22Rv1 (cell line): ENCODE data around the gene CALML3.

ENCODE experiments used
- H3K27ac ChIP-seq: fragments of 450-650 bp; 2 replicates; pipeline ENCODE4 v1.5.1; 2017
- ZFX ChIP-seq: fragments of 450-650 bp; IDR thresholded peaks from 2 replicates; pipeline ENCODE4 v1.6.1; 2017; ENCODE audit warnings: antibody characterized with exemption, borderline replicate concordance
- TF ChIP-seq, protein P1 (sequence below): fragments of 450-650 bp; IDR thresholded peaks from 2 replicates; pipeline ENCODE4 v1.5.1; 2017; ENCODE audit warnings: mild to moderate bottlenecking

The CALML3 gene

DNA sequence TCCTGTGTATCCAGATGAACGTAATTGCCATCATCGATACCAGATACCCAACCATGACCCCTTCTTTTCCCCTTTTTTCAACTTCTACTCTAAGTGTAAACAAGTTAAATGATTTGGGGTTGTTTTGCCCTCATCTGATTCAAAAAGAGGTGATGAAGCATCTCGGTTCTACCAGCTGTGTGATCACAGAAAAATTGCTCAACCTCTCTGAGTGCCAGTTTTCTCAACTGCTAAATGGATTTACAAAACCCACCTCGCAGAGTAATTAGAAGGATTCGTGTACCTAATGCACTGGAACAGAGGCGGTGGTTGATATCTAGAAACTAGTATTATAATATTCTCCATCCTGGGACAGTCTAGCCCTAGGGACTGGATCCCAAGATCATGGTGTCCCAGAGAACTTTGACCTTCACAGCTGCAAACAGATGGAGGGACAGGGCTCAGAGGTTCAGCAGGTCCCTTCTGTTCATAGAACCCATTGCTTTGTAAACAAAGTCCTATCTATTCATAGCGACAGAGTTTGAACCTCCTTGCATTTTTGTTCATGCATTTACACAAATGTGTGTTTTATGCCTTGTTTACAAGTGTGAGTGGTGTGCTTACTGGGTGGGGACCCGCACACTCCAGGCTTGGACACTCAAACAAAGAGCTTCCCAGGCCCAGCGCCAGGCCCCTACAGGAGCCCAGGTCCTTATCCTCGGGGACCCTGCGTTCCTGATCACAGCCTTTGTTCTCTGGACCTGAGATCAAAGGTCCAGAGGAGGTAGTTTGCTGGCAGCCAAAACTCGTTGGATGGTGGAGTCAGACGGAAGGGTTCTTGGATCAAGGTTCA lies 46.4 kb downstream of the CALML3 start:
- TF ChIP-seq ZFX = no peak
- TF ChIP-seq, protein P1, sequence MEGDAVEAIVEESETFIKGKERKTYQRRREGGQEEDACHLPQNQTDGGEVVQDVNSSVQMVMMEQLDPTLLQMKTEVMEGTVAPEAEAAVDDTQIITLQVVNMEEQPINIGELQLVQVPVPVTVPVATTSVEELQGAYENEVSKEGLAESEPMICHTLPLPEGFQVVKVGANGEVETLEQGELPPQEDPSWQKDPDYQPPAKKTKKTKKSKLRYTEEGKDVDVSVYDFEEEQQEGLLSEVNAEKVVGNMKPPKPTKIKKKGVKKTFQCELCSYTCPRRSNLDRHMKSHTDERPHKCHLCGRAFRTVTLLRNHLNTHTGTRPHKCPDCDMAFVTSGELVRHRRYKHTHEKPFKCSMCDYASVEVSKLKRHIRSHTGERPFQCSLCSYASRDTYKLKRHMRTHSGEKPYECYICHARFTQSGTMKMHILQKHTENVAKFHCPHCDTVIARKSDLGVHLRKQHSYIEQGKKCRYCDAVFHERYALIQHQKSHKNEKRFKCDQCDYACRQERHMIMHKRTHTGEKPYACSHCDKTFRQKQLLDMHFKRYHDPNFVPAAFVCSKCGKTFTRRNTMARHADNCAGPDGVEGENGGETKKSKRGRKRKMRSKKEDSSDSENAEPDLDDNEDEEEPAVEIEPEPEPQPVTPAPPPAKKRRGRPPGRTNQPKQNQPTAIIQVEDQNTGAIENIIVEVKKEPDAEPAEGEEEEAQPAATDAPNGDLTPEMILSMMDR = no peak
- no peak overlapping the region for H3K27ac ChIP-seq

DNA sequence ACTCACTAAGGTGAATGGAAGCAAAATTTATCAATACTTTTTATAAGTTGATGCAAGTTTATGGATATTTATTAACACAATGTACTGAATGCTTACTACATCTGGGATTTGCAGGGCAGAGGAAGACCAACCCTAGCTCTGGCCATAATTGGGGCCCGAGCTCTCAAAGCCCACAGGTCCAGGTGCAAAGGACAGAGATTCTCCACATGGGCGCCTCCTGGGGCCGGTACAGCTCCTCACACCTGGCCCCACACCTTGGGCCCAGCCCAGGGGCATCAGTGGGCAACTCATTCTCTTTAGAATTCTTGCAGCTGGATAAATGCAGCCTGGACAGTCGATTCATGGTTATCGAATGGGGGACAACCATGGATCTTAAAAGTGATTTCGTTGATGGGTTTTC lies 47.1 kb downstream of the CALML3 start:
- no peak for TF ChIP-seq ZFX
- TF ChIP-seq, protein P1 = no peak
- H3K27ac ChIP-seq = no peak overlapping the region

DNA sequence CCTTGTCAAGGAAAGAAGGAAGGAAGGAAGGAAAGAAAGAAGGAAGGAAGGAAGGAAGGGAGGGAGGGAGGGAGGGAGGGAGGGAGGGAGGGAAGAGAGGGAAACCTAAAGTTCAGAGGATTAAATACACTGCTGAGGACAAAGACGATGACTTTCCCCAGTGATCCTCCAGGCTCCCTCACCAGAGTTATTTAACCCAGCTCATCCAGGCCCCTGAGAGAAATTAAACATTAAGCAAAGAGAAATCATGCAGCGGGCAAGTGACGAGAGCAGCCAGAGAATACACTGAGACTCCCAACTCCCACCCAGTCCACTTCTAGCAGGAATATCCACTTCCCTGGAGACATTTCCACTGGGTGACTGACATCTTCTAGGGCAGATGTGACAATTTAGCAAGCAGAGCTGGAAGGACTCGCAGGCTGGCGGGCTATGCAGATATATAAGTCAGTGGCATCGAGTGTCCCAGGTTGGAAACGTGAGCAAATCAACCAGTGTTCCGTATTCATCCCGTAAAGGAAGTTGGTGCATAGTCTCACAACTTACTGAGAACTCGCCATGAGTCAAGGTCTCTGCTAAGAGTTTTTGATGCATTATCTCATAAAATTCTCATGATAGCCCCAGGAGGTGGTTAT lies 48.7 kb downstream of the CALML3 start:
- no peak overlapping the region for H3K27ac ChIP-seq
- TF ChIP-seq, protein P1 = no peak

DNA sequence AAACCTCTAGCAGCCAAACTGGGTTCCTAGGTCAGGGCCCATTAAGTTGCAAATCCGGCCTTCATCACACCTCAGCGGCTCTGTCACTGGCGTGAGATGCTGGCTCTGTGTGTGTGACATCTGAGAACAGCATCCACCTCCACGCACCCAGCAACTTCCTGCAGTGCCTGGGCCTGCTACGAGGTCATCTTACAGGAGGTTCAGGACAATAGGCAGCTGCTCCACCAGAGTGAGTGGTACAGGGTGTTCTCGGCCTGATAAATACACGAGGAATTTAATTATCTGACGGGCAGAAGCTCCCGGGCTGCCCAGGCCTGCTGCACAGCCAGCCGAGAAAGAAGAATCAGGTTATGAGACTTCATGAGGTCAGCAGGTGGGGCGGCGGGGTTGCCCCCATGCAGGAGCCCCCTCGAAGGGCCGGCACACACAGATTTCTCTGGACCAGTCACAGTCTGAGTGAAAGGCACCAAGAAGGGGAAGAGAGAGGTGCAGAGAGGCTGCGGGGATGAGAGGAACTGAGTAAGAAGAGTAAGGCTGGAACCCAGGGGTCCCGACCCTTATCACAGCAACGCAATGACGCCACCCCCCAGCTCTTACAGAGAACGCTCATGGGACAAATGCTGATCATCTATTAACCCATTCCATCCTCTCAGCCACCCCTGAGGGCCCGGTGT lies 49.3 kb downstream of the CALML3 start:
- TF ChIP-seq, protein P1 = no peak
- TF ChIP-seq ZFX = no peak
- no peak overlapping the region for H3K27ac ChIP-seq

DNA sequence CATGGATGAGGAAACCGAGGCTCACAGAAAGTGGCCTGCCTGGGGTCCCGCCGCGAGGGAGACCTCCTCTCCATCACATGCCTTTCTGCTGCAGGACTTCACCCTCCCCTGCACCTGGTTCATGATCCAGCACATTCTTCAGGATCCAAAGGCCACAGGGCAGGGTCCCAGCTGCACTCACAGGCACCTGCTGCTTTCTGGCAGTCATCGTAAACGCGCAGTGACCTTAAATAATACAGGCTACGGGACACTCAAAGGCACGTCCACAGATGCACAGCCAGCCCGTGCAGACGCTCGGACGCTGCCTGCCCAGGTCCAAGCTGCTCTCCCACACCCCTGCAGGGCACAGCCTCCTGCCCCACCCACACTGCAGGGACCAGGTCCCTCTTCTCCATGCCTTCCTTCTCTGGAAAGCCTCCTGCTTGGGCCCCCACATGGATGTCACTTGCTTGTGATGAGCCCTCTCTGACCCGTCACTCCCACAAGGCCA lies 49.9 kb downstream of the CALML3 start:
- no peak overlapping the region for H3K27ac ChIP-seq
- TF ChIP-seq, protein P1 = no peak
- TF ChIP-seq ZFX = no peak

DNA sequence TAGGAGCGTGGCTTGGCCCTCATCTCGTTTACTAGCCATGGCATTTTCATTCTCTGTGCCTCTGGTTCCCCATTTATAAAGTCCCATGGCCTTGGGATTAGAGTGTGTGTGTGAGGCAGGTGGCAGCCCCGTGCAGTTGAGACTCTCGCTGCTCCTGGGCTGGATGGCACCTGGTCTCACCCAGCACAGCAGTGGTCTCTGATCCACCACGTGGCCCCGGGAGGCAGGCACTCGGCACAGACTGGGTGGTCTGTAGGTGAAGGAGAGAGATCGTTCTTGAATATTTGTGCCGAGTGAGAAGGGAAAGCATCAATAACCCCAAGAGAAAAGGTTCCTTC lies 50.4 kb downstream of the CALML3 start:
- H3K27ac ChIP-seq = no peak overlapping the region
- TF ChIP-seq, protein P1 = no peak
- no peak for TF ChIP-seq ZFX
